NB4 (cell line): ENCODE measurements around the gene LHX6.

ENCODE experiments used
- MYC ChIP-seq: IDR thresholded peaks from 2 replicates; pipeline ENCODE4 v1.6.1; 2011; ENCODE audit warnings: low read depth, low read length
- POLR2A ChIP-seq: IDR thresholded peaks from 2 replicates; pipeline ENCODE4 v1.6.1; 2011; ENCODE audit warnings: mild to moderate bottlenecking; ENCODE audit not compliant: insufficient read length; ENCODE audit errors: extremely low read depth
- TF ChIP-seq, protein P1 (sequence below): IDR thresholded peaks from one replicate; pipeline ENCODE4 v1.5.1; 2012; ENCODE audit warnings: low read depth, low read length

DNA sequence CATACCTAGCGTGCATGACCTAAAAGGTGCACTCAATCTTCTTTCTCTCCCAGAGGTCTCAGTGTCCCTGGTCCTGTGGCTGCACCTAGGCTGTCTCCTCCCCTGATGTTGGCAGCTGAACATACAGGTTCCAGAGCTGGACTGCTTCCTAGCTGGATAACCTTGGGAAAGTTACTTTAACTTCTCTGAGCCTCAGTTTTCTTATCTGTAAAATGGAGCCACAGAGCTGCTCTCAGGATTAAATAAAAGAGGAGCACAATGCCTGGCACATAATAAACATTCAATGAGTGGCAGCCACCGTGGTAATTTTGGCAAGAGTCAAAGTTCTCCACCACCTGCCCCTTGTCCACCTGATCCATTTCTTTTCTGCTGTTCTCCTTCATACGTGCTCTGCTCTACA lies 55.1 kb downstream of the LHX6 start:
- TF ChIP-seq, protein P1, sequence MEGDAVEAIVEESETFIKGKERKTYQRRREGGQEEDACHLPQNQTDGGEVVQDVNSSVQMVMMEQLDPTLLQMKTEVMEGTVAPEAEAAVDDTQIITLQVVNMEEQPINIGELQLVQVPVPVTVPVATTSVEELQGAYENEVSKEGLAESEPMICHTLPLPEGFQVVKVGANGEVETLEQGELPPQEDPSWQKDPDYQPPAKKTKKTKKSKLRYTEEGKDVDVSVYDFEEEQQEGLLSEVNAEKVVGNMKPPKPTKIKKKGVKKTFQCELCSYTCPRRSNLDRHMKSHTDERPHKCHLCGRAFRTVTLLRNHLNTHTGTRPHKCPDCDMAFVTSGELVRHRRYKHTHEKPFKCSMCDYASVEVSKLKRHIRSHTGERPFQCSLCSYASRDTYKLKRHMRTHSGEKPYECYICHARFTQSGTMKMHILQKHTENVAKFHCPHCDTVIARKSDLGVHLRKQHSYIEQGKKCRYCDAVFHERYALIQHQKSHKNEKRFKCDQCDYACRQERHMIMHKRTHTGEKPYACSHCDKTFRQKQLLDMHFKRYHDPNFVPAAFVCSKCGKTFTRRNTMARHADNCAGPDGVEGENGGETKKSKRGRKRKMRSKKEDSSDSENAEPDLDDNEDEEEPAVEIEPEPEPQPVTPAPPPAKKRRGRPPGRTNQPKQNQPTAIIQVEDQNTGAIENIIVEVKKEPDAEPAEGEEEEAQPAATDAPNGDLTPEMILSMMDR, result no peak
- no peak for TF ChIP-seq MYC
- TF ChIP-seq POLR2A, result no peak
